ENCODE results near the gene RPS6KA5. TPM values are rescaled to one million over a fixed set of nuclear protein-coding genes. Genes with fewer than 3 reads are reported as not detected.

The RPS6KA5 gene
- polyA plus RNA-seq, 2 of the 4 experiments (the other 2 are of a cell fraction): 2.2 to 4.1 TPM

GRCh38 chr14:90970167-90970600, 90.3 kb downstream of the RPS6KA5 start:
- peak overlapping the region; percentile 62 for H3K4me2 ChIP-seq
- ChIA-PET CTCF (interaction anchor here (1.2 to 2.0 kb wide), 3 partner anchors 68 to 207 kb away, joined by 3 to 6 read pairs (median 4); no protein-coding TSS in a partner anchor), POLR2A (interaction anchor here (1.8 kb wide), 1 partner anchor 90 kb away, joined by 8 read pairs; the partner anchor contains the start of gene RPS6KA5)
- ATAC-seq (peak; percentile 42 to 53; a peak in 2 of 6 replicates), DNase-seq (ENCODE audit: low read depth in 1 of 2, low spot score in 1 of 2) (peak in 1 of 2 experiments; percentile 29), FAIRE-seq (peak; percentile 74)
- peaks cover 9% of the 10 kb centered on the region for H3K9me3 ChIP-seq
- H3K27ac ChIP-seq: peak overlapping the region; percentile 53 to 65; a peak in 4 of 6 replicates
- 8% methylated on average over 1 of the region's 1 CpG for WGBS (ENCODE audit: missing lambda C conversion rate)
- H3K4me3 ChIP-seq: no peak overlapping the region
- peak in 1 of 2 experiments; percentile 58; a peak in 1 of 5 replicates for TF ChIP-seq EP300 (IDR thresholded peaks at IDR 0.05)
- TF ChIP-seq GATA3 (IDR thresholded peaks at IDR 0.05; ENCODE audit: borderline replicate concordance): peak; percentile 79
- no peak for TF ChIP-seq TP53 (CRISPR knock-in tag; IDR thresholded peaks at IDR 0.05)
- no peak for TF ChIP-seq PHF8 (IDR thresholded peaks at IDR 0.05; ENCODE audit: borderline replicate concordance, low read depth)
- peak; percentile 85 for TF ChIP-seq FOSL2 (IDR thresholded peaks at IDR 0.05)
- TF ChIP-seq FOSL2 (CRISPR knock-in tag; IDR thresholded peaks at IDR 0.05): peak; percentile 69
- no peak for TF ChIP-seq CTCF (IDR thresholded peaks at IDR 0.05)
- TF ChIP-seq ZNF302 (CRISPR knock-in tag; IDR thresholded peaks at IDR 0.05): no peak
- peak; percentile 60 to 64; a peak in 2 of 4 replicates for TF ChIP-seq CEBPB (IDR thresholded peaks at IDR 0.05)
- no peak for TF ChIP-seq TFCP2L1 (CRISPR knock-in tag; IDR thresholded peaks at IDR 0.05)
- TF ChIP-seq JUN (IDR thresholded peaks at IDR 0.05): peak in 1 of 2 experiments; percentile 66; a peak in 1 of 5 replicates
- no peak for TF ChIP-seq POLR2A (IDR thresholded peaks at IDR 0.05; ENCODE audit: low read length)
- TF ChIP-seq JUNB (IDR thresholded peaks at IDR 0.05): peak; percentile 95
- TF ChIP-seq BHLHE40 (IDR thresholded peaks at IDR 0.05; ENCODE audit: low read depth, low read length): no peak
- TF ChIP-seq MAX (IDR thresholded peaks at IDR 0.05): no peak
- TF ChIP-seq HMGXB4 (CRISPR knock-in tag; IDR thresholded peaks at IDR 0.05; ENCODE audit: borderline replicate concordance): no peak
- 0 out of 3 replicates have a peak, but pooled peaks have one; percentile 45 for TF ChIP-seq BCL3 (IDR thresholded peaks at IDR 0.05)
- H3K4me1 ChIP-seq: peaks cover 20% of the 10 kb centered on the region; the same call in 2 of the 3 replicates

DNA sequence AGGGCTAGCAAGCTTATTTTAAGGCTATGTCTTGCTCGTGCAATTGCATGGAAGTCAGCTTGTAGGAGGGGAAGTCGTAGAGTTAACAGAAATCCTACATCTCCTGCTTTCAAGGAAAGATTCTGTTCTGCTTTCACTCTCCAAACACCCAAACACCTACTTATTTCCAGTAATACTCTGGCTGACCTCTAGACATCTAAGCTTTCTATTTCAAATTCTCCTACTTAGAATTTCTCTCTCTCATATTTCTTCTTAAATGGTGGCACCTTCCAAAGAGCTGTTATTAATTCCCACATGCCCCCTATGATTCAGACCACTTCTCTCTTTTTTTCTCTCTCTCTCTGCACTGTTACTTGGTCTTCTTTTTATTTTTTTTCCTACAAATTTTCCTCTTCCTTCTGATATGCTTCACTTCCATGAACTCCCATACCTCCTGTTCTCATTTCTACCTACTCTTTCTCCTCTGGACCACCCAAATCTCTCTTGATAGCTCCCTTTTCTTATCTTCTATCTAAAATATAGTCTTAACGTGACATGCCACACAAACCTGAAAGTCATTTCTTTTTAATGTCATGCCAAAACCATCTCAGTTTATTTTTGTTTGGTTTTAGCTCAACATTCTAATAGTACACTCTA, 90.8 kb downstream of the RPS6KA5 start:
- ATAC-seq: peak in 1 of 2 experiments; percentile 39; a peak in 2 of 6 replicates
- FAIRE-seq: no peak
- ChIA-PET POLR2A (interaction anchor here (1.8 kb wide), 1 partner anchor 91 kb away, joined by 8 read pairs; the partner anchor contains the start of gene RPS6KA5), CTCF (interaction anchor here (0.7 to 2.0 kb wide), 4 partner anchors 9 to 207 kb away, joined by 3 to 6 read pairs (median 4); no protein-coding TSS in a partner anchor)
- no peak overlapping the region for H3K4me3 ChIP-seq
- H3K9me3 ChIP-seq: peaks cover 9% of the 10 kb centered on the region
- H3K4me1 ChIP-seq: peaks cover 20% of the 10 kb centered on the region; the same call in 2 of the 3 replicates
- TF ChIP-seq MAX (IDR thresholded peaks at IDR 0.05): no peak
- no peak for TF ChIP-seq HOXB5 (CRISPR knock-in tag; IDR thresholded peaks at IDR 0.05)
- TF ChIP-seq MYC (IDR thresholded peaks at IDR 0.05; ENCODE audit: borderline replicate concordance, low read length): no peak
- no peak for TF ChIP-seq TP53 (CRISPR knock-in tag; IDR thresholded peaks at IDR 0.05)
- no peak for TF ChIP-seq HOXB13 (CRISPR knock-in tag; IDR thresholded peaks at IDR 0.05; ENCODE audit: low read depth)
- TF ChIP-seq FOXS1 (CRISPR knock-in tag; IDR thresholded peaks at IDR 0.05): no peak
- TF ChIP-seq GATA3 (IDR thresholded peaks at IDR 0.05; ENCODE audit: borderline replicate concordance): no peak
- TF ChIP-seq ATOH8 (CRISPR knock-in tag; IDR thresholded peaks at IDR 0.05; ENCODE audit: low read depth): no peak
- TF ChIP-seq RNF2 (IDR thresholded peaks at IDR 0.05; ENCODE audit: borderline replicate concordance, low read depth): no peak
- no peak for TF ChIP-seq CEBPB (IDR thresholded peaks at IDR 0.05)
- TF ChIP-seq JUNB (IDR thresholded peaks at IDR 0.05): no peak
- no peak for TF ChIP-seq RARB (CRISPR knock-in tag; IDR thresholded peaks at IDR 0.05)
- no peak for TF ChIP-seq SREBF2 (IDR thresholded peaks at IDR 0.05)
- no peak for TF ChIP-seq EHF (CRISPR knock-in tag; IDR thresholded peaks at IDR 0.05)
- TF ChIP-seq, protein P1, sequence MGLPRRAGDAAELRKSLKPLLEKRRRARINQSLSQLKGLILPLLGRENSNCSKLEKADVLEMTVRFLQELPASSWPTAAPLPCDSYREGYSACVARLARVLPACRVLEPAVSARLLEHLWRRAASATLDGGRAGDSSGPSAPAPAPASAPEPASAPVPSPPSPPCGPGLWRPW (IDR thresholded peaks at IDR 0.05): no peak
- DNase-seq (ENCODE audit: low read depth in 1 of 2, low spot score in 1 of 2): no peak
- WGBS (ENCODE audit: missing lambda C conversion rate): 23% methylated on average over 3 of the region's 3 CpGs
- H3K4me2 ChIP-seq: peak overlapping the region; percentile 62
- peak overlapping the region; percentile 63 to 73; a peak in 5 of 6 replicates for H3K27ac ChIP-seq
